SK-N-MC (cell line): ENCODE measurements around the gene IFT27.

ENCODE experiments used
- EZH2 ChIP-seq: fragments of 200-600 bp; sonication (generic); IDR thresholded peaks from one replicate; pipeline ENCODE4 v1.6.1; 2017; ENCODE audit warnings: antibody characterized with exemption
- FOXP2 ChIP-seq: optimal IDR thresholded peaks from 2 replicates; pipeline ENCODE3; 2011; ENCODE audit warnings: mild to moderate bottlenecking, moderate library complexity; ENCODE audit not compliant: insufficient read depth; ENCODE audit errors: extremely low read length, control extremely low read depth
- POLR2AphosphoS5 ChIP-seq: IDR thresholded peaks from 2 replicates; pipeline ENCODE4 v1.6.1; 2012; ENCODE audit warnings: mild to moderate bottlenecking, low read depth, low read length, borderline replicate concordance

GRCh38 chr22:36824655-36825054 lies 48.7 kb upstream of the IFT27 start:
- no peak for TF ChIP-seq EZH2
- TF ChIP-seq POLR2AphosphoS5: no peak
- no peak for TF ChIP-seq FOXP2
